ENCODE measurements around the gene SEMA4A. TPM values are rescaled to one million over a fixed set of nuclear protein-coding genes. Genes with fewer than 3 reads are reported as not detected.
"Not testable (repeated sequence)": the region's sequence is repeated elsewhere in the genome, so short reads cannot be mapped to it uniquely, and the experiment has no call there.

Gene SEMA4A
- total RNA-seq, 1 donor from 2014 or later = 7.0 TPM

- DNase-seq (no peak), ATAC-seq (ENCODE audit: low read depth) (peak; percentile 53)
- no peak for TF ChIP-seq CTCF (IDR thresholded peaks at IDR 0.05)
- Mint-ChIP-seq H3K9me3 (no peaks in the 10 kb centered on the region), H3K4me3 (no peak overlapping the region), H3K36me3 (ENCODE audit: low read depth) (peaks cover 3% of the 10 kb centered on the region), H3K27ac (peak overlapping the region; percentile 31), H3K4me1 (peaks cover 38% of the 10 kb centered on the region), H3K27me3 (peaks cover 16% of the 10 kb centered on the region)
- intact Hi-C loops (cut with micrococcal nuclease) = no loop called here
- ChIA-PET CTCF (interaction anchor here (4.2 kb wide), 1 partner anchor 23 kb away, joined by 17 read pairs; no protein-coding TSS in a partner anchor), POLR2A (interaction anchor here (0.6 to 1.4 kb wide), 4 partner anchors 17 to 278 kb away, joined by 3 to 6 read pairs (median 5); no protein-coding TSS in a partner anchor)
Measured at GRCh38 chr1:156119503-156120209, 33.7 kb upstream of the SEMA4A start.

GRCh38 chr1:156120318-156120717 is 33.1 kb upstream of the SEMA4A start:
- POLR2A ChIA-PET = interaction anchor here (0.6 to 4.2 kb wide), 5 partner anchors 16 to 279 kb away, joined by 3 to 27 read pairs (median 6); no protein-coding TSS in a partner anchor
- DNase-seq (no peak), ATAC-seq (ENCODE audit: low read depth) (no peak)
- Mint-ChIP-seq H3K4me1 (peaks cover 38% of the 10 kb centered on the region), H3K36me3 (ENCODE audit: low read depth) (peaks cover 2% of the 10 kb centered on the region), H3K27me3 (peaks cover 12% of the 10 kb centered on the region), H3K27ac (peak overlapping the region; percentile 31), H3K9me3 (no peaks in the 10 kb centered on the region), H3K4me3 (no peak overlapping the region)
- intact Hi-C loops (cut with micrococcal nuclease) = no loop called here
- no peak for TF ChIP-seq CTCF (IDR thresholded peaks at IDR 0.05)
- CTCF ChIA-PET = interaction anchor here (1.3 to 4.2 kb wide), 2 partner anchors 9 to 24 kb away, joined by 5 to 17 read pairs; no protein-coding TSS in a partner anchor

- H3K27me3 Mint-ChIP-seq; intact Hi-C loops (cut with micrococcal nuclease): not testable (repeated sequence)
Measured at GRCh38 chr1:156121005-156121404, 32.4 kb upstream of the SEMA4A start.

DNA sequence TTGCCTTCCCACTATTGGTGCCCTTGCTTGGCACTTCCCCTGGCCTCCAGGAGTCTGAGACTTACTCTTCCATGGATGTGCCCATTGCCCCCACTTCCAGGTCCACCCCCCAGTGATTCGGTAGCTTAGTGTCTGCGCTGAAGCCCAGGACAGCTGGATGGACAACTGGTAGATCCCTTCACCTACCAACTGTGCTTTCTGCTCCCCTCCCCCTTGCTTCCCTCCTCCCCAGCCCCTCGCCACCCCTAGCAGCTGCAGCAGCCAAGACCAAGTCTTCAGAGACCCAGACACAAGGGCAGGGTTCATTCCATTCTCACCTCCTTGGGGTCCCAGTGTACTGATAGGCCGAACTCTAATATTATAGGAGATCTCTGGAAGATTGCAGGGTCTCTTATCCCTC is 31.9 kb upstream of the SEMA4A start:
- intact Hi-C loops (cut with micrococcal nuclease) = no loop called here
- H3K36me3 Mint-ChIP-seq (ENCODE audit: low read depth) = no peaks in the 10 kb centered on the region
- H3K9me3 Mint-ChIP-seq = no peaks in the 10 kb centered on the region
- ChIA-PET CTCF (interaction anchor here (1.3 kb wide), 1 partner anchor 8 kb away, joined by 5 read pairs; no protein-coding TSS in a partner anchor), POLR2A (interaction anchor here (0.6 to 4.2 kb wide), 3 partner anchors 24 to 186 kb away, joined by 4 to 27 read pairs (median 6); no protein-coding TSS in a partner anchor)
- H3K4me1 Mint-ChIP-seq = peaks cover 33% of the 10 kb centered on the region
- ATAC-seq (ENCODE audit: low read depth) (no peak), DNase-seq (no peak)
- H3K27me3 Mint-ChIP-seq = peaks cover 6% of the 10 kb centered on the region
- H3K27ac Mint-ChIP-seq = no peak overlapping the region
- no peak for TF ChIP-seq CTCF (IDR thresholded peaks at IDR 0.05)
- H3K4me3 Mint-ChIP-seq = no peak overlapping the region

More at GRCh38 chr1:156121005-156121404, 32.4 kb upstream of the SEMA4A start:
- POLR2A ChIA-PET = interaction anchor here (0.7 to 4.2 kb wide), 3 partner anchors 16 to 186 kb away, joined by 6 to 27 read pairs (median 13); no protein-coding TSS in a partner anchor
- not testable (repeated sequence) for H3K9me3 Mint-ChIP-seq; H3K36me3 Mint-ChIP-seq (ENCODE audit: low read depth); H3K27ac Mint-ChIP-seq; H3K4me3 Mint-ChIP-seq; ATAC-seq (ENCODE audit: low read depth); DNase-seq
- H3K4me1 Mint-ChIP-seq = peaks cover 33% of the 10 kb centered on the region
- CTCF ChIA-PET = interaction anchor here (1.3 to 4.2 kb wide), 2 partner anchors 9 to 24 kb away, joined by 5 to 17 read pairs; no protein-coding TSS in a partner anchor

DNA sequence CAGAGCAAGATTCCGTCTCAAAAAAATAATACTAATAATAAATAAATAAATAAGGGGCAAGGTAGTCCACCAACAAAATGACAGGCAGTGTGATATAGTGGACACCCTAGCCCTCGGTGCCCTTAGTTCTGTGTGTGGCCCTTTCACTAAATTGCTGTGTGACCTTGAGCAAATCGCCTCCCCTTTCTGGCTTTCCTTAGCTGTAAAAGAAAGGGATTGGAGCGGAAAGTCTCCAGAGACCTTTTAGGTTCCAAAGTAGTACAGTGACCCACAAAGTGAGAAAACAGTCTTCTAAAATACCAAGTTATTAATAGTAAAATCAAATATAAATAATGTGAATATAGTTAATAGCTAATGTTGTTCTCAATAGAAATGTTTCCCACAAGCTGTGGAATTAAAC is 31.3 kb upstream of the SEMA4A start:
- intact Hi-C loops (cut with micrococcal nuclease) = no loop called here
- Mint-ChIP-seq H3K27ac (no peak overlapping the region), H3K4me1 (peaks cover 37% of the 10 kb centered on the region), H3K27me3 (peaks cover 6% of the 10 kb centered on the region), H3K36me3 (ENCODE audit: low read depth) (no peaks in the 10 kb centered on the region), H3K9me3 (no peaks in the 10 kb centered on the region), H3K4me3 (no peak overlapping the region)
- CTCF ChIA-PET = interaction anchor here (1.1 to 2.9 kb wide), 2 partner anchors 23 to 26 kb away, joined by 4 to 29 read pairs; no protein-coding TSS in a partner anchor
- POLR2A ChIA-PET = interaction anchor here (0.6 to 4.2 kb wide), 3 partner anchors 12 to 182 kb away, joined by 3 to 27 read pairs (median 4); no protein-coding TSS in a partner anchor
- TF ChIP-seq CTCF (IDR thresholded peaks at IDR 0.05) = no peak
- DNase-seq (no peak), ATAC-seq (ENCODE audit: low read depth) (no peak)
